Ascending aorta (tissue), 2 donors: Measurements from ENCODE around the gene RPS14. TPM values are rescaled to one million over a fixed set of nuclear protein-coding genes. Genes with fewer than 3 reads are reported as not detected.

Experiments
- DNase-seq, 2 donors: peaks; one replicate each; pipeline ENCODE4 v3.0.0-alpha.2; 2019; ENCODE audit warnings: low spot score in 2 of 2
- H3K27ac ChIP-seq, 2 donors: fragments of 200-600 bp; sonication (generic); one replicate each; pipeline ENCODE4 v1.5.1; 2016 to 2017; ENCODE audit warnings: mild to moderate bottlenecking in 1 of 2
- H3K27me3 ChIP-seq: fragments of 200-600 bp; sonication (generic); one replicate; pipeline ENCODE4 v1.5.1; 2017
- H3K36me3 ChIP-seq, 2 donors: fragments of 200-600 bp; sonication (generic); one replicate each; pipeline ENCODE4 v1.5.1; 2016
- H3K4me1 ChIP-seq, 2 donors: fragments of 200-600 bp; sonication (generic); one replicate each; pipeline ENCODE4 v1.5.1; 2016 to 2017; ENCODE audit warnings: mild to moderate bottlenecking in 1 of 2
- H3K4me3 ChIP-seq, 2 donors: fragments of 200-600 bp; sonication (generic); one replicate each; pipeline ENCODE4 v1.5.1; 2016 to 2017; ENCODE audit warnings: mild to moderate bottlenecking in 1 of 2
- H3K9me3 ChIP-seq, 2 donors: fragments of 200-600 bp; sonication (generic); one replicate each; pipeline ENCODE4 v1.5.1; 2016
- CTCF ChIP-seq, 3 experiments: fragments of 200-600 bp in 2 of 3; fragments of 450-650 bp in 1 of 3; sonication (generic) in 2 of 3; IDR thresholded peaks; one replicate each; pipeline ENCODE4 v1.5.1; 2016 to 2019; ENCODE audit warnings: antibody characterized with exemption in 3 of 3, mild to moderate bottlenecking in 1 of 3, moderate library complexity in 1 of 3
- intact Hi-C: fragments of 100-400 bp; cut with DNase I; formaldehyde crosslinking; loops from one replicate; pipeline ENCODE4 v1.15.1; 2023
- total RNA-seq: library from RNA; depleted of rRNA; stranded (reverse); fragments of >200 nt; gene quantifications from one replicate; pipeline ENCODE4 v1.1.0, GENCODE V29; 2016

RPS14 gene
- total RNA-seq, 1 donor from 2014 or later: 1,928 TPM

GRCh38 chr5:150461231-150461630 is 11.7 kb upstream of the RPS14 start:
- intact Hi-C loops: no loop called here
- H3K27ac ChIP-seq: no peak overlapping the region
- no peaks in the 10 kb centered on the region for H3K9me3 ChIP-seq
- no peaks in the 10 kb centered on the region for H3K4me1 ChIP-seq
- H3K4me3 ChIP-seq: no peak overlapping the region
- DNase-seq: no peak
- H3K27me3 ChIP-seq: no peaks in the 10 kb centered on the region
- no peak for TF ChIP-seq CTCF (IDR thresholded peaks at IDR 0.05)
- H3K36me3 ChIP-seq: no peaks in the 10 kb centered on the region

GRCh38 chr5:150460781-150461180 is 11.2 kb upstream of the RPS14 start:
- Histone ChIP-seq H3K27me3 (no peaks in the 10 kb centered on the region), H3K36me3 (no peaks in the 10 kb centered on the region), H3K9me3 (no peaks in the 10 kb centered on the region), H3K27ac (no peak overlapping the region), H3K4me1 (no peaks in the 10 kb centered on the region), H3K4me3 (no peak overlapping the region)
- intact Hi-C loops: no loop called here
- no peak for DNase-seq
- no peak for TF ChIP-seq CTCF (IDR thresholded peaks at IDR 0.05)

GRCh38 chr5:150458802-150459557 is 9.4 kb upstream of the RPS14 start:
- DNase-seq: peak; percentile 24 to 91
- Histone ChIP-seq H3K27me3 (no peaks in the 10 kb centered on the region), H3K4me1 (no peaks in the 10 kb centered on the region), H3K36me3 (no peaks in the 10 kb centered on the region), H3K9me3 (no peaks in the 10 kb centered on the region), H3K27ac (no peak overlapping the region), H3K4me3 (peak overlapping the region in 1 of 2 donors; percentile 55)
- intact Hi-C loops: loop anchor here (1.0 to 2.0 kb wide), 3 partner anchors 64 to 198 kb away; no protein-coding TSS in a partner anchor
- TF ChIP-seq CTCF (IDR thresholded peaks at IDR 0.05): peak; percentile 84 to 97 (median 90)

- intact Hi-C loops: loop anchor here (1.0 to 2.0 kb wide), 3 partner anchors 66 to 199 kb away; no protein-coding TSS in a partner anchor
- no peak for TF ChIP-seq CTCF (IDR thresholded peaks at IDR 0.05)
- no peaks in the 10 kb centered on the region for H3K36me3 ChIP-seq
Observed at GRCh38 chr5:150457562-150458240, 8.2 kb upstream of the RPS14 start.

GRCh38 chr5:150457121-150457520 is 7.6 kb upstream of the RPS14 start:
- intact Hi-C loops: no loop called here
- Histone ChIP-seq H3K27ac (no peak overlapping the region), H3K9me3 (no peaks in the 10 kb centered on the region), H3K4me1 (no peaks in the 10 kb centered on the region), H3K36me3 (no peaks in the 10 kb centered on the region), H3K4me3 (no peak overlapping the region), H3K27me3 (no peaks in the 10 kb centered on the region)
- TF ChIP-seq CTCF (IDR thresholded peaks at IDR 0.05): no peak
- DNase-seq: no peak

More at GRCh38 chr5:150457562-150458240, 8.2 kb upstream of the RPS14 start:
- Histone ChIP-seq H3K4me3 (no peak overlapping the region), H3K27ac (no peak overlapping the region), H3K27me3 (no peaks in the 10 kb centered on the region), H3K9me3 (no peaks in the 10 kb centered on the region), H3K4me1 (no peaks in the 10 kb centered on the region)
- no peak for DNase-seq
